Measurements from ENCODE around the gene ARRDC5.

The ARRDC5 gene

GRCh38 chr19:4911786-4912672, 9.3 kb upstream of the ARRDC5 start:
- H3K4me3 Mint-ChIP-seq: peak overlapping the region; percentile 86 to 95 (median 88)
- peaks cover 26% of the 10 kb centered on the region for H3K36me3 Mint-ChIP-seq (ENCODE audit: low read depth)
- peak; percentile 57 to 69 (median 62) for TF ChIP-seq CTCF (IDR thresholded peaks at IDR 0.05; ENCODE audit: unreplicated experiment in 3 of 3)
- no peaks in the 10 kb centered on the region for H3K9me3 Mint-ChIP-seq
- H3K27ac Mint-ChIP-seq: peak overlapping the region; percentile 80 to 93 (median 81)
- peaks cover 50% of the 10 kb centered on the region for H3K4me1 Mint-ChIP-seq
- peaks cover 4% of the 10 kb centered on the region for H3K27me3 Mint-ChIP-seq (ENCODE audit: low read depth)

- peaks cover 45% of the 10 kb centered on the region for H3K4me1 Mint-ChIP-seq
- H3K4me3 Mint-ChIP-seq: peak overlapping the region; percentile 86 to 95 (median 88)
- H3K36me3 Mint-ChIP-seq (ENCODE audit: low read depth): peaks cover 23% of the 10 kb centered on the region
- H3K9me3 Mint-ChIP-seq: no peaks in the 10 kb centered on the region
- H3K27ac Mint-ChIP-seq: peak overlapping the region; percentile 80 to 93 (median 81)
- H3K27me3 Mint-ChIP-seq (ENCODE audit: low read depth): peaks cover 4% of the 10 kb centered on the region
- no peak for TF ChIP-seq CTCF (IDR thresholded peaks at IDR 0.05; ENCODE audit: unreplicated experiment in 3 of 3)
These were observed 8.6 kb upstream of the ARRDC5 start for GRCh38 chr19:4911314-4911713.

GRCh38 chr19:4910594-4911281, 8.0 kb upstream of the ARRDC5 start:
- Mint-ChIP-seq H3K36me3 (ENCODE audit: low read depth) (peaks cover 19% of the 10 kb centered on the region), H3K27ac (peak overlapping the region in 1 of 3 experiments; percentile 81), H3K4me3 (peak overlapping the region; percentile 86 to 95 (median 88)), H3K27me3 (ENCODE audit: low read depth) (peaks cover 4% of the 10 kb centered on the region), H3K4me1 (peaks cover 45% of the 10 kb centered on the region), H3K9me3 (no peaks in the 10 kb centered on the region)
- no peak for TF ChIP-seq CTCF (IDR thresholded peaks at IDR 0.05; ENCODE audit: unreplicated experiment in 3 of 3)

- Mint-ChIP-seq H3K27me3 (ENCODE audit: low read depth) (peaks cover 4% of the 10 kb centered on the region), H3K4me1 (peaks cover 45% of the 10 kb centered on the region), H3K9me3 (no peaks in the 10 kb centered on the region), H3K36me3 (ENCODE audit: low read depth) (peaks cover 16% of the 10 kb centered on the region), H3K27ac (no peak overlapping the region), H3K4me3 (peak overlapping the region; percentile 86 to 95 (median 88))
- no peak for TF ChIP-seq CTCF (IDR thresholded peaks at IDR 0.05; ENCODE audit: unreplicated experiment in 3 of 3)
These were observed 7.3 kb upstream of the ARRDC5 start for GRCh38 chr19:4909897-4910593.

GRCh38 chr19:4909156-4909896, 6.6 kb upstream of the ARRDC5 start, which contains the start of gene UHRF1:
TSS of gene UHRF1 (plus strand) at chr19:4909501. CDS start at chr19:4910886, 1,385 bp downstream.
- TF ChIP-seq CTCF (IDR thresholded peaks at IDR 0.05; ENCODE audit: unreplicated experiment in 3 of 3): no peak
- H3K27me3 Mint-ChIP-seq (ENCODE audit: low read depth): peaks cover 4% of the 10 kb centered on the region
- peak within 1 kb of the TSS in 2 of 3 experiments; percentile 18 to 80 for H3K27ac Mint-ChIP-seq

More at GRCh38 chr19:4909156-4909896, 6.6 kb upstream of the ARRDC5 start, which contains the start of gene UHRF1:
- Mint-ChIP-seq H3K4me1 (peaks cover 40% of the 10 kb centered on the region), H3K4me3 (peak within 1 kb of the TSS; percentile 86 to 95 (median 88)), H3K36me3 (ENCODE audit: low read depth) (peaks cover 11% of the 10 kb centered on the region), H3K9me3 (no peaks in the 10 kb centered on the region)
